Measurements from ENCODE around the gene ZNF17. TPM values are rescaled to one million over a fixed set of nuclear protein-coding genes. Genes with fewer than 3 reads are reported as not detected.

The ZNF17 gene
- total and polyA plus RNA-seq, 4 donors: 2.1 to 18.3 (median 8.7) TPM

DNA sequence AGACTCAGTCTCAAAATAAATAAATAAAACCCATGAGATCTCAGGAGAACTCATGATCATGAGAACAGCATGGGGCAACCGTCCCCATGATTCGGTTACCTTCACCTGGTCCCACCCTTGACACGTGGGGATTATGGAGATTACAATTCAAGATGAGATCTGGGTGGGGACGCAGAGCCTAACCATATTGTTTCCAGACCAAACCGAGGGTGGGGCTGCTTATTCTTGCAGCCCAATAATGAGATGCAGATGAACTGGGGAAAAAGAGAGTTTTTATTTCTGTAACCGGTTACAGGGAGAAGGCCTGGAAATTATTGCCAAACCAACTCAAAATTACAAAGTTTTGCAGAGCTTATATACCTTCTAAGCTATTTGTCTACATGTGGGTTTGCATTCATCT, 34.8 kb upstream of the ZNF17 start:
- no peak for ATAC-seq (ENCODE audit: insufficient read depth, low FRiP score)

DNA sequence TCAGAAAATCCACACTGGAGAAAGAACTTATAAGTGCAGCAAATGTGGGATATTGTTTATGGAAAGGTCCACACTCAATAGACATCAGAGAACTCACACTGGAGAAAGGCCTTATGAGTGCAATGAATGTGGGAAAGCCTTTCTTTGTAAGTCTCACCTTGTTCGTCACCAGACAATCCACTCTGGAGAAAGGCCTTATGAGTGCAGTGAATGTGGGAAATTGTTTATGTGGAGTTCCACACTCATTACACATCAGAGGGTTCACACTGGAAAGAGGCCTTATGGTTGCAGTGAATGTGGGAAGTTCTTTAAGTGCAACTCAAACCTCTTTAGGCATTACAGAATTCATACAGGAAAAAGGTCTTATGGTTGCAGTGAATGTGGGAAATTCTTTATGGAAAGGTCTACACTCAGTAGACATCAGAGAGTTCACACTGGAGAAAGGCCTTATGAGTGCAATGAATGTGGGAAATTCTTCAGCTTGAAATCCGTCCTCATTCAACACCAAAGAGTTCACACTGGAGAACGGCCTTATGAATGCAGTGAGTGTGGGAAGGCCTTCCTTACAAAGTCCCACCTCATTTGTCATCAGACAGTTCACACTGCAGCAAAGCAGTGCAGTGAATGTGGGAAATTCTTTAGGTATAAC, 33.3 kb upstream of the ZNF17 start:
- H3K36me3 ChIP-seq (ENCODE audit: control insufficient read depth in 4 of 4, insufficient read depth in 4 of 4, low read length in 4 of 4): peaks cover 21 to 29% (median 27%) of the 10 kb centered on the region in 4 donors
- H3K9me3 ChIP-seq (ENCODE audit: control insufficient read depth in 4 of 4, insufficient read depth in 3 of 4, low read length in 3 of 4): peaks cover 6 to 38% (median 8%) of the 10 kb centered on the region in 4 donors
- no peaks in the 10 kb centered on the region for H3K4me1 ChIP-seq (ENCODE audit: control insufficient read depth in 5 of 5, insufficient read depth in 5 of 5, low read length in 5 of 5)
- WGBS, 2 donors: 93 to 95% methylated on average over 3 of the region's 3 CpGs
- DNase-seq (no peak), ATAC-seq (ENCODE audit: insufficient read depth, low FRiP score) (no peak)
- TF ChIP-seq, protein P1, sequence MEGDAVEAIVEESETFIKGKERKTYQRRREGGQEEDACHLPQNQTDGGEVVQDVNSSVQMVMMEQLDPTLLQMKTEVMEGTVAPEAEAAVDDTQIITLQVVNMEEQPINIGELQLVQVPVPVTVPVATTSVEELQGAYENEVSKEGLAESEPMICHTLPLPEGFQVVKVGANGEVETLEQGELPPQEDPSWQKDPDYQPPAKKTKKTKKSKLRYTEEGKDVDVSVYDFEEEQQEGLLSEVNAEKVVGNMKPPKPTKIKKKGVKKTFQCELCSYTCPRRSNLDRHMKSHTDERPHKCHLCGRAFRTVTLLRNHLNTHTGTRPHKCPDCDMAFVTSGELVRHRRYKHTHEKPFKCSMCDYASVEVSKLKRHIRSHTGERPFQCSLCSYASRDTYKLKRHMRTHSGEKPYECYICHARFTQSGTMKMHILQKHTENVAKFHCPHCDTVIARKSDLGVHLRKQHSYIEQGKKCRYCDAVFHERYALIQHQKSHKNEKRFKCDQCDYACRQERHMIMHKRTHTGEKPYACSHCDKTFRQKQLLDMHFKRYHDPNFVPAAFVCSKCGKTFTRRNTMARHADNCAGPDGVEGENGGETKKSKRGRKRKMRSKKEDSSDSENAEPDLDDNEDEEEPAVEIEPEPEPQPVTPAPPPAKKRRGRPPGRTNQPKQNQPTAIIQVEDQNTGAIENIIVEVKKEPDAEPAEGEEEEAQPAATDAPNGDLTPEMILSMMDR (IDR thresholded peaks at IDR 0.05; ENCODE audit: control extremely low read depth, extremely low read depth): no peak
- no peak overlapping the region for H3K27ac ChIP-seq (ENCODE audit: low read depth in 1 of 2, low read length in 1 of 2)
- no peaks in the 10 kb centered on the region for H3K27me3 ChIP-seq (ENCODE audit: control insufficient read depth in 3 of 3, insufficient read depth in 3 of 3, low read length in 2 of 3)
- no peak overlapping the region for H3K4me3 ChIP-seq
- no peak overlapping the region for H3K9ac ChIP-seq (ENCODE audit: insufficient read depth in 1 of 2, low read length in 2 of 2)

More for the DNA sequence above, 34.8 kb upstream of the ZNF17 start:
- no peak overlapping the region for H3K4me3 ChIP-seq
- H3K9ac ChIP-seq (ENCODE audit: insufficient read depth in 1 of 2, low read length in 2 of 2): no peak overlapping the region
- H3K27me3 ChIP-seq (ENCODE audit: control insufficient read depth in 3 of 3, insufficient read depth in 3 of 3, low read length in 2 of 3): no peaks in the 10 kb centered on the region
- DNase-seq: no peak
- 95 to 96% methylated on average over 6 of the region's 6 CpGs for WGBS, 2 donors
- H3K27ac ChIP-seq (ENCODE audit: low read depth in 1 of 2, low read length in 1 of 2): no peak overlapping the region
- H3K9me3 ChIP-seq (ENCODE audit: control insufficient read depth in 4 of 4, insufficient read depth in 3 of 4, low read length in 3 of 4): peaks cover 6 to 44% (median 8%) of the 10 kb centered on the region in 4 donors
- TF ChIP-seq, protein P1 (IDR thresholded peaks at IDR 0.05; ENCODE audit: control extremely low read depth, extremely low read depth): no peak
- peaks cover 28 to 37% (median 30%) of the 10 kb centered on the region in 4 donors for H3K36me3 ChIP-seq (ENCODE audit: control insufficient read depth in 4 of 4, insufficient read depth in 4 of 4, low read length in 4 of 4)
- H3K4me1 ChIP-seq (ENCODE audit: control insufficient read depth in 5 of 5, insufficient read depth in 5 of 5, low read length in 5 of 5): no peaks in the 10 kb centered on the region

DNA sequence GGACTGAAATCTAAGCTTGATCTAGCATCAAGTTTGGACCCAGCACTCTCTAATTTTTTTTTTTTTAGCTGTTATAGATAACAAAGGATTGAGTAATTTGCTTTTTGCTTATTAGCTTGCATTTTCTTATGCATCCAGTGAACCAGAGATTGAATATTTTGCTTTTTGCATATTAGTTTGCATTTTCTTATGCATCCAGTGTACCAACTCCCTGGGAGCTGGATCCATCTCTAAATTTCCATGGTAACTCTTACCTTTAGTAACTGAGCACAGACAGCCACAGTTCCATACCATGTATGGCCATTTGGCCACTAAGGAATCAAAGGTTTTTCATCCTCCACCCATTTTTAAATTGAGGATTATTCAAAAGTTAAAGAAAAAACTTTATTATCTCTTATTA, 30.0 kb upstream of the ZNF17 start:
- TF ChIP-seq, protein P1 (IDR thresholded peaks at IDR 0.05; ENCODE audit: control extremely low read depth, extremely low read depth): no peak
- H3K9ac ChIP-seq (ENCODE audit: insufficient read depth in 1 of 2, low read length in 2 of 2): no peak overlapping the region
- DNase-seq (no peak), ATAC-seq (ENCODE audit: insufficient read depth, low FRiP score) (no peak)
- H3K4me3 ChIP-seq: no peak overlapping the region
- H3K27me3 ChIP-seq (ENCODE audit: control insufficient read depth in 3 of 3, insufficient read depth in 3 of 3, low read length in 2 of 3): no peaks in the 10 kb centered on the region
- H3K27ac ChIP-seq (ENCODE audit: low read depth in 1 of 2, low read length in 1 of 2): no peak overlapping the region
- H3K36me3 ChIP-seq (ENCODE audit: control insufficient read depth in 4 of 4, insufficient read depth in 4 of 4, low read length in 4 of 4): peaks cover 13 to 19% (median 16%) of the 10 kb centered on the region in 4 donors
- H3K9me3 ChIP-seq (ENCODE audit: control insufficient read depth in 4 of 4, insufficient read depth in 3 of 4, low read length in 3 of 4): peaks cover 6 to 19% (median 8%) of the 10 kb centered on the region in 4 donors
- H3K4me1 ChIP-seq (ENCODE audit: control insufficient read depth in 5 of 5, insufficient read depth in 5 of 5, low read length in 5 of 5): no peaks in the 10 kb centered on the region

Measured in lung (tissue), 12 donors.